Activated CD4-positive, alpha-beta T cell treated with anti-CD3 and anti-CD28 coated beads, Interleukin-2, Interleukin-4, amounts not matched to agents 100 ng/mL and 50 ng/mL, durations not matched to agents 16 hours and 8 hours (primary cell): ENCODE data around the gene CYB5R3.

Source experiments
- DNase-seq: peaks from one replicate; pipeline ENCODE4 v3.0.0-alpha.2; 2020; ENCODE audit warnings: low spot score

CYB5R3 gene

DNA sequence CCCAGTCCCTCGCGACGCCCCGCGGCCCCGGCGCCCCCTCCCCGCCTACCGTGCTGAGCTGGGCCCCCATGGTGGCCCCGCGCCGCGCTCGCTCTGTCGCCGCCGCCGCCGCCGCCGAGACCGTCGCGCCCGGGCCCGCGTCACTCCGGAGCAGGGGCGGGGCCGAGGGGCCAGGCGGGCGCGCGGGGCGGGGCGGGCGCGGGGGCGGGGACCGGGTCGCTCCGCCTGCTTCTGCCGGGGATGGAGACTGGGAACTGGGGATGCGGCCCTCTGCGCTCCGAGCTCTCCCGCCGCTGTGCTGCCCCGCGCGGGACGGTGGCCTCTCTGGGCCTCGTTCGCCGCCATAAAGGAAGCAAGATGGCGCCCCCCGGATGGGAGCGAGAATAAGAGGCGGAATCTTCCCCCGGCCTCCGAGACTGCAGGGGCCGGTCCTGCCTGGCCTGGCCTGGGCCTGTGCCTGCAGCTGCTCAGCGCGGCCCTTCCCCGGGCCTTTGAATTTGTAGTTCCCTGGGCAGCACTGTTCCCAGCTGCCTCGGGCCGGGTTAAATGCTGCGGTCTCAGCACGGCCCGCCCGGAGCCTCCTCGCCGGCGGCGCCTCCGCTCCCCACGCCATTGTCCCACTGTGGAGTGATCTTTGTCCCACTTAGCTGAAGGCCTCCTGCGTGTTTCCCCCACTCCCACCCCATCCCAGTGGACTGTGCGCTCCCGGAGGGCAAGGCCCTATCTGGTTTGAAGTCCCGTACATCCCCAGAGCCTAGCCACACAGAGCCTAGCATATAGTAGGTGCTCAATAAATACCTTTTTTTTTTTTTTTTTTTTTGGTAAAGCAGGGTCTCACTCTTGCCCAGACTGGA, at the start of gene CYB5R3:
TSS of gene CYB5R3 (minus strand) at position 147 of the 854 bp plus-strand sequence. CDS start at position 70, 77 bp downstream.
- peak; percentile 73 for DNase-seq

DNA sequence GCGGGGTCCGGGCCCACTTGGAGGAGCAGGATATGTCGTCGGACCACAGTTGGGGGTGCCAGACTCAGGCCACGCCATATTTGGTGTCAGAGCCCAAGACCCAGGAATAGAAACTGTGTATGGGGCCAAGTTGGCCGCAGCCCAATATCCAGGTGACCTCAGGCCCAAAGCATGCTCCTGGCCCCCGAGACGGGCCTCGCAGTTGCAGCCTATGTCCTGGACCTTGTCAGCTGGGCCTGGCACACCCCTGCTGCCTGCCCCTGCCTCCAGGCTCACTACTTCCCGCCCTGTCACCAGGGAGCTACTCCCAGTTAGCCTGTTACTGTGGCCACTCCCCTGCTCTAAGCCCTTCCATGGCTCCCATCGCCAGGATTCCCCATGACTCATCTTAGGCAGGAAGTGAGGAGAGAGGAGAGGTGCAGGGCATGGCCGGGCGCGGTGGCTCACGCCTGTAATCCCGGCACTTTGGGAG, 48.4 kb upstream of the CYB5R3 start:
- DNase-seq, result no peak

DNA sequence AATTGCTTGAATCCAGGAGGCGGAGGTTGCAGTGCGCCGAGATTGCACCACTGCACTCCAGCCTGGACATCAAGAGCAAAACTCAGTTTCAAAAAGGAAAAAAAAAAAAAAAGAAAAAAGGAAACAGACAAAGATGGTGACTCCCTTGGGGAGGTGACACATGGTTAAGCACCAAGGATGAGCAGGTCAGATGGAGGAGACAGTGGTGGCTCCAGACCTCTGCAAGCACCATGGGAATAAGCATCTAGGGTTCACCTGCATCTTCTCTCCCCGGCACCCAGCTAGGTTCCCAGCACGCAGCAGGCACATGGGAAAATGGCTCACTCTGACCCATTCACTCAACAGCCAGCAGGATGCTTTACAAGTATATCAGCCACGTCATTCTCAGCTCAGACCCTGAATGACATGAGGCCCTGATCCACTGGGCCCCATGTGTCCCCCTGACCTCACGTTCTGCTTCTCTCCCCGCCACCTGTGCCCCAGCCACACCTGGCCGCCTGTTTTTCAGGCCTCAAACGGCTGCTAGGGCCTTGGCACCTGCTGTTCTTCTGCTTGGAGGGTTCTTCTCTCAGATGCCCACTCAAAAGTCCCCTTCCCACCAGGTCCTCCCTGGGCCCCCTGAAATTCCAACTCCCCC, 47.3 kb upstream of the CYB5R3 start:
- DNase-seq, result no peak

DNA sequence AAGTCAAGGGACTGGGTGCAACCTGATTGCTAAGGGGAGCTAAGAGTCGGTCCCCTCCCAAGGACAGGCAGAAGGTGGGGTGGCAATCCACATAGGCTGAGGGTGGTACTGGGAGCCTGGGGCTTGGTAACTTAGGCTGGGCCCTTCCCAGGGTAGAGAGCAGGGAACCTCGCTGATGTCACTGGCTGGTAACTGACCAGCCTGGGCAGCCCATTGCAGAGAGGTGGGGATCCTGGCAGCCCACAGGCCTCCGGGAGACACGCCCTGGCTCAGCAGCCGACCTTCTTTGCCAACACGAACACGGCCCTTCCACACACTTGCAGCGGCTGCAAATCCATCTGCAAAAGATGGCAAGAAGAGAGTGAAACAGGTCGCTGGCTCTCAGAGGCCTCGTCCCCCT, 46.1 kb upstream of the CYB5R3 start:
- no peak for DNase-seq

DNA sequence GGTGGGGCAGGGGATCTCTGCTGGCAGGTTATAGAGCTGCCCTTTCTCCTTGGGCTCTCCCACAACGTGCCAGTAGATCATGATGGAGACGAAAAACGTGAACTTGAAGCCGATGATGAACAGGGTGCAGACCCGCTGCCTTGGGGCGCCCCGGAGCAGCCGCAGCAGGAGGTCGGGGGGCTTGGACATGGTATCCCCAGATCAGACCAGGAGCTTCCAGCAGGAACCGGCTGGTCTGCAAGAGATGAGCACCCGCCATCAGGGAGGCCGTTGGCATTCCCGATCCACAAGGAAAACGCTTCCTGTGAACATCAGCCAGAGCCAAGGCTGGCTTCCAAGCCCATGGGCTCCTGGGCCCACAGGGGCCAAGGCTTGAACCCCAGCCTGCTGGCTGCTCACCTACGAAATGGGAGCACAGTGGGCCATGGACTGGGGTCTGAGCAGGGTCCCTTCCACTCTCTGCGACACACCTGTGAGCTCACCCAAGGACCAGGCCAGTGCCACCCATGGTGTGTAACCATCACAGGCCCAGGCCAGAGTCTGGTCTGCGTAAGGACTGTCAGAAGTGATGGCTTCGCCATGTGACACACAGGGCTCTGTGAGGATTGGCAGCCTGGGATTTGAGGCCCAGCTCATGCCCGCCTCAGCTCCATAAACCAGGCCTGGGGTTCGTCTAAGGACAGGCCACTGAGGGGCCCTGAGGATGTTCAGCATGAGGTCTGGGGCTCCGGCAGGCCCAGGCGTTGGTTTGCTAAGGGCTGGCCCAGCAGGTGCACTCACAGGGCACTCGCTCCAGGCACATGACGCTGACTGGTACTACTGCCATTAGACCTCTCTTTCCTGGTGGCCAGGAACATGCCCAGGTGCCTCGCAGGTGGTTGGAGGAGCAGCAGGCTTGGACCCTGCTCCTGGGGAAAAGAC, 44.8 kb upstream of the CYB5R3 start:
- DNase-seq, result no peak

DNA sequence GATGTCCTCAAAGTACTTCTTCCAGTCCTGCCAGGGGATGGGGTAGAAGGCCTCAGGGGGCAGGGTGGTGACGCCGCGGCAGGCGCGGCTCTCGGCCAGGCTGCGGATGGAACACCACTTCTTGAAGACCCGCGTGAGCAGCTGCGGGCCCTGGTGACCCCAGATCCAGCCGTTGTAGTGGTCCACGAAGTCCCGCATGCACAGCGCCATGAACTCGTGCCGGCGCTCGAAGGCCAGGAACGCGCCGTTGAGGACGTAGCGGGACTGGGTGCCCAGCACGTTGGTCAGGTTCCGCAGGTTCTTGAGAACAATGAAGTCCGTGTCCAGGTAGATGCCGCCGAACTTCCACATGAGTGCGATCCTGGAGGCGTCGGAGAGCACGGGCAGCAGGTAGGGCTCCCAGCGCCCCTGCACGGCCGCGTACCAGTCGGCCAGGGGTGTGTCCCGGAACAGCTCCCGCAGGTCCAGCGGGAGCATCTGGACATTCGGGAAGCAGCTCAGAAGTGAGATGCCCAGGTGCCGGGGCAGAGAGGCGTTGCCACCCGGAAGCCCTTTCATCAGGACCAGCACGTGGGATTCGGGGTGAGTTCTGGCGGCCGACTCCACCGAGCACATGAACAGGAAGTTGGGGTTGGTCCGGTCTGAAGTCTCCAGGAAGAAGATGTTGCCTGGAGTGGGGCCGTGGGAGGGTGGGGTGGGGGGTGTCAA, 44.0 kb upstream of the CYB5R3 start:
- no peak for DNase-seq

DNA sequence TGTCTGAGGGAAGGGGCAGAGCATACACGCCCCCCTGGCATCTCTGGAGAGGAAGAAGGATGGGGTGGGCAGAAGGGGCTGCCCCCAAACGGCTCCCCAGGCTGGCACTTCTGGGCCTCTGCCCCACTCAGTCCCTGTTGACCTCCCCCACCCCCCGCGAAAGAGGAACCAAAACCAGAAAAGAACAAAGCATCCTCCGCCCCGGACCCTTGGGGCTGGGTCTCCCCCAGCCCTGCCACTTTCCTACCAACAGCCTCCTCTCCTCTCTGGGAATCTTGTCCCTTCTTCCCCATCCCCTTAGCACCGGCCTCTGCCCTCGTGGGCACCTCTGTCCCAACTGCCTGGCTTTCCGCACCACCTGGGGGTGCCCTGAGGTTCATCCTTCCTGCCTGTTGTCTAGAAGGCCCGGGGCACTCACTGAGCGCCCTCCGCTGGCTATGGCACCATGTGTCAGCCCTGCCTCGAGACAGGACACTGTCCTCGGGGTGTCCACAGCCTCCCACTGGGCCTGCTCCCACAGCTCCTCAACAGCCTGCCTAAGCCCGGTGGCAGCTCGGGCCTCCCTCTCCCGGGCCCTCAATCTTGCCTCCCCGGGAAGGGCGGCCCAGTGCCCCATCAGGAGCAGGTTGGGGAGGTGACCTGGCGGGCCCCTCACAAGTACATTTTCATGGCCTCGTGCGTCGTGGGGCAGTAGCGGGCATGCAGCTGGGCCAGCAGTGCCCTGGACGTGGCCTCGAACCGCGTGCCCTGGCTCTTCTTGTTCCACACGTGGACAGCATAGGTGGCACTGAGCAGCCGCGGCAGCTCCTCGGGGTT, 43.3 kb upstream of the CYB5R3 start:
- no peak for DNase-seq

DNA sequence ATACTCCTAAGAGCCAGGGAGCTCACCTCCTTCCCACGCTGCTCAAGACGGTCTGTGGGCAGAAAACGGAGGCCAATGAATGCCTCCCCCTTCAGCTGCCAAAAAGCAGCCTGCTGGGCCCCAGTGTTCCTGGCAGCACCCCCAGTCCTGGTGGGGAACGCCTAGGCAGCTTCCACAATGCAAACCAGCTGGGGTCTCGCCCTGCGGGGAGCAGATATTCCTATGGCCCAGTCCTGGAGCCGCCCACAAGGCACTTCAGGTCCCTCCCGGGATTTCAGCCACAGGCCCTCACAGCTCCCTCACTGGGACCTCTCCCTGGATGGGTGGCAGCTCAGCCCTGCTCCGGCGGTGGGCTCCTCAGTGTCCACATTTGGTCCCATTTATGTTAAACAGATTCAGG, 42.2 kb upstream of the CYB5R3 start:
- no peak for DNase-seq

DNA sequence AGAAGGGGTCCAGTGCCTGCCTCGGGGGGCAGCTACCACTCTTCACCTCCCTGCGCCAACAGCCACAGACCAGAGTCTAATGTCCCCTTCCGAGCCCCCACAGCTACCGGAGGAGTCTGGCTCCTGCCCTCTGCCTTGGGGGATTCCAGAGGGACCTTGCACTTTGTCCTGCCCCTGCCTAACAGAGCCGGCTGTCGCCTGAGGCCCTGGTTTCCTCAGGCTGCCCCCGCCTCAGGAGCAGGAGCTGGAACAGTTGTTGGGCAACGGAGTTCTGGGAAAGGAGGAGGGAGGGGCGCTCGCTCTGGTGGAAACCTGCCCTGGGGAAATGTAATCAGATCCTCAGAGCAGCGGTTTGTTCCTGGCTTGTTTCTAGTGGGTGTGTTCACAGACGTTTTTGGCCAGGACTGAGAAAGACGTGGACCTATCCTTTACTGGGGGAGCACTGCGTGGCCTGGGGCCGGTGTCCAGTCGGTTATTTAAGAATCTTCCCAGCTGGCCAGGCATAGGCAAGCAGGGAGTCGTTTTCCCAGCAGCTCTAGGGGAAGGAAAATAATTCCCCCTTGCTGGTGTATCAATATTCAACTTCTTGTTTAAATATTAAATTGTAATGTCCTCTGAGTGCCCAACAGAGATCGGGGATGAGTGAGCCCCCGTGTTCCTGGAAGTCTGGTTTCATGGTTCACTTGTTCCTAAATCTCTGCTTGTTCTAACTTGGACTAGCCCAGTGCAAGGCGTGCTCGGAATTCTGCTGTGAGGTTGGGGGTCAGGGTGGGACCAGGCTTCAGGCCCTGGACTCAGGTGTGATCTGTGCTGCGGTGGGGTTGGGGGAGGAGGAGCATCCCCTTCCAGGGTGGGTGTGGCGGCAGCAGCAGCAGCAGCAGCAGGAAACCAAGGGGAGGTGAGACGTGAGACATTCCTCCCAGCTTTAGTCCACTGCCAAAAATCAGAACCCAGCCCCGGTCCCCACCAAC, 39.3 kb upstream of the CYB5R3 start:
- DNase-seq, result no peak

DNA sequence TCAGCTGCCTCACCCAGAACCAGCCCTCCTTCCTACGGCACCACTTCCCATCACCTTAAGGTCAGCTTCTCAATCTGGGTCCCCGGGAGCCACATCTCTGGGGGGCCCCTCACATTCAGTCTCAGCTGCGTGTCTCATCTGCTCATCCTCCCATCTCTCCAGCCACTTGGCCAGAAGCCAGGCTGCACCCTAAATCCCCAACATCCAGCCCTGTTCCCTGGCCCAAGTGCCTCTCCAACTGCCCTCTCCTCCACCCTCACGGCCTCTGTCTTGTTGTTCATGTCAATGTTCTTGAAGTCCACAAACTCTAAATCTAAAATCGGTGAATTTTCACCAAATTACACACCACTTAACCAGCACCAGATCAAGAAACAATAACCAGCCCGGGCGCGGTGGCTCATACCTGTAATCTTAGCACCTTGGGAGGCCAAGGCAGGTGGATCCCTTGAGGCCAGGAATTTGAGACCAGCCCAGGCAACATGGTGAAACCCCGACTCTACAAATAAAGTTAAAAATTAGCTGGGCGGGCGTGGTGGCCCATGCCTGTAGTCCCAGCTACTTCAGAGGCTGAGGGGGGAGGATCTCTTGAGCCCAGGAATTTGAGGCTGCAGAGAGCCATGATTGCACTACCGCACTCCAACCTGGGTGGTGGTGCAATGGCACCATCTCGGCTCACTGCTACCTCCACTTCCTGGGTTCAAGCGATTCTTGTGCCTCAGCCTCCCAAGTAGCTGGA, 37.7 kb upstream of the CYB5R3 start:
- DNase-seq, result no peak

DNA sequence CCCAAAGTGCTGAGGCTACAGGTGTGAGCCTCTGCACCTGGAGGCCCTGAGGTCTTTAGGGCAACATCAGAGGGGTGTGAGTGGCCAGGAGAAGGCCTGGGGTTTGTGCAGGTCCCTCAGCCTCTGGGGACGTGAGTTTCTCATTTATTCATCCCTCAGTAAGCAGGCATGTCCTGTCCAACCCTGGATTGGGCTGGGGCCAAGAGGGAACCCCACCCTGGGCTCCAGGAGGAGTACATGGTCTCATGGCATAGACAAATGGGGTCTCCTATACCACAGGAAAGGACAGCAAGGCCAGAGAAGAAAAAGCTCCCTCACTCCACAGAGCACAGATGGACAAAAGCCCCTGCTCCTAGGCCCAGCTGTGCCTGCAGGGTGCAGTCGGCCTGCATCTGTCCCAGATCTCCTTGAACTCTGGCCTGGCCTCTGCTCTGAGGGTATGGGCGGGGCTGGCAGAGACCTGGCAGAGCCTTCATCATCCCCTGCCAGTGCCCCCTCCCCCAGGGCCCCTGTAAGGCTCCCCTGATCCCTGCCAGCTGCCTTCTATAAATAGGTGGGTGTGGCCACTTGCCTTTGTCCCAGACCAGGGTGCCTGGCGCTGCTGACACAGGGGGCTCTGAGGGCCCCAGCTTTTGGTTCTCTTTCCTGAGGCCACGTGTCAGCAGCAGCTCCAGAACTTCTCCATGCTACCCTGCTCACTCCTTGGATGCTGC, 36.9 kb upstream of the CYB5R3 start:
- no peak for DNase-seq

DNA sequence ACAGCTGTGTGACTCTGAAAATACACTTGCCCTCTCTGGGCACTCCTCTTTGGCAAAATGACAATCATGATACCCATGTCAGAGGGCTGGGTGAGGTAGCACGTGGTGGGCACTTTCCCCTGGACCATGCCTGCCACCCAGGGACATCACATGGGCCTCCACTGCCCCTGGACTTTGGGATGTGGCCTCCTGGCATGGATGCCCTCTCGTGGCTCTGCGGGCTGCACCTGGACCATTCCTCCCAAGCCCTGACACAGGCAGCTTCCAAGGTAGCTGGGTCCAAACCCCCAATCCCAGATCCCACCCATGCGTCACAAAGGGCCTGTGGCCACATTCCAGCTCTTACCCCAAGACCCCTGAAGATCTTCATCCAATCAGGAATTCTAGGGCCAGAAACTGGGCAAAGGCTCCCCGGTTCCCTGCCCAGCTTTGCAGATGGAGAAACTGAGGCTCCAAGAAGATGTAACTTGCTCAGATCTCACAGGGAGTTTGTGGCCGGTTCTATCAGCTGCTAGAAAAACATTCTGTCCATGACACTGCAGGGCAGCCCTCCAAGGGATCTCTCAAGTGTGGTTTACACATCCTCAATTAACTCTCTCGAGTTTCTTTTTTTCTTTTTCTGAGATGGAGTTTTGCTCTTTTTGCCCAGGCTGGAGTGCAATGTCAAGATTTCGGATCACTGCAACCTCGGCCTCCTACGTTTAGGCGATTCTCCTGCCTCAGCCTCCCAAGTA, 35.4 kb upstream of the CYB5R3 start:
- no peak for DNase-seq

DNA sequence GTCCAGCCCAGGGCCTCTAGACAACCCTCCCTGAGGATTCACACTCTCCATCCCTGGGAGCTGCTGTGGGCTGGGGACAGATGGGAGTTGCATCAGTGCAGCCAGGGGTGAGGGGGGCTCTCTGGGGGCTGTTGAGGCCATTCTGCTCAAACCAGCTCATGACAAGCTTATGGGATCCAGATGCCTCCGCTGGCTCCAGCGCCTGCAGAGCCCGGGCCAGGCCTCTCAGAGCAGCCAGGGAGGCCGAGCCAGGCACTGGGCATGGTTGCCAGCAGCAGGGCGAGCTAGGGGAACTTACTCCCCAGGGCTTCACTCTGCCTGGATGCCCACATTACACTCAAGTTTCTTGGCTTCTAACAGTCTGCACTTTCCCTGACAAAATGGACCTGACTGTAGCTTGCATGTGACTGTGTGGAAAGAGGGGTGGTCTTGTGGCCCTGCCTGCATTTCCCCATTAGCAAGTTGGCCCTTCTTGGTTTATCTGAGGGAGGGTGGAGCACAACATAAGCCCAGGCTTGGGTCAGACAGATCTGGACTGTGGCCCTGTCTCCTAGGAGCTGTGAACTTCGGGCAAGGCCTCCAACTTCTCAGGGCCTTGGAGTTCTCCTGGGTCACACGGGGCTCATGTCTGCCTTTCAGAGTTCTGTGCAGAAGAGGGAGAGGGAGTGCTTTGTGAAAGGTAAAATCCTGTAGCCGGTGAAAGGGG, 34.5 kb upstream of the CYB5R3 start:
- no peak for DNase-seq

DNA sequence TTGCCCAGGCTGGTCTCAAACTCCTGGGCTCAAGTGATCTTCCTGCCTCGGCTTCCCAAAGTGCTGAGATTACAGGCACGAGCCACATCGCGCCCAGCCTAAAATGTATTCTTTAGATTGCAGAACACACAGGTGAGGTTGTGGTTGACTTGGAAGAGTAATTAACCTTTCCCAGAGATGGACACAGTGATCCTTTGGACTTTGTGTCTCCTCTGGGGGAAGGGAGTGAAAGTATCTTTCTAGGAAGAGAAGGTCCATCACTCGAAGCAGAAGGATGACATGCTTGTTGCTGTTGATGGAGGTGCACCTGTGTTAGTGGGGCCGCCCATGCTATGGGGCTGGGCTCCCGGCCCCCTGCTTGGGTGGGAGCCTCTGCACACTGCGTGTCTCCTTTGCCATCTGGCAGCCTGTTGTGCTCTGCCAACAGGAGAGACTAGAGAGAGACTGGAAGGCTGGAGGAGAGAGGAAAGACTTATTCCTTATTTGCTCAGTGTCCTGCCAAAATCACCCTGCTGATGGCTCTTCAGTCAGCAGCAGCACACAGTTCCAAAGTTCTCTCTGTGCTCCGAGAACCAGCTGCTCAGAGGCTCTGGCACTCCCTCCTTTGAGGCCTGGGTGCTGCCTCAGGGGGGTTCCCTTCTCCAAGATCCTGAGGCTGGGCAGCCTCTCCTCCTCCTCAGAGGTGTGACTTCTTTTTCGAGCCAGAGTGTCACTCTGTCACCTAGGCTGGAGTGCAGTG, 33.1 kb upstream of the CYB5R3 start:
- no peak for DNase-seq

DNA sequence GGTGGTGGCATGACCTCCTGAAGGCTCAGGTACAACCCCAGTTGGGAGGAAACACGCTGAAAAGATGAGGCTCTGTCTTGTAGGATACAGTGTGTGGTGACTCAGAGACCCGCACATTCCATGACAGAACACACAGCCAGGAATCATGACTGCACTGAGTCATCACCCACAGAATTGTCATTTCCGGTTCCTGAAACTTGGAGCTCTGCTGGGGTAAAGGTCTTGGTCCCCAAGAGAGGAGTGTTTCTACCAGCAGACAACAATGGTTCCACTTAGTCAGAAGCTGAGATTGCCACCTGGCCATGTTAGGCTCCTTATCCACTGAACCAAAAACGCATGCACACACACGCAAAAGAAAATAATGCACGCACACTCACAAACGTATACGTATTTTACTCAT, 31.5 kb upstream of the CYB5R3 start:
- no peak for DNase-seq

DNA sequence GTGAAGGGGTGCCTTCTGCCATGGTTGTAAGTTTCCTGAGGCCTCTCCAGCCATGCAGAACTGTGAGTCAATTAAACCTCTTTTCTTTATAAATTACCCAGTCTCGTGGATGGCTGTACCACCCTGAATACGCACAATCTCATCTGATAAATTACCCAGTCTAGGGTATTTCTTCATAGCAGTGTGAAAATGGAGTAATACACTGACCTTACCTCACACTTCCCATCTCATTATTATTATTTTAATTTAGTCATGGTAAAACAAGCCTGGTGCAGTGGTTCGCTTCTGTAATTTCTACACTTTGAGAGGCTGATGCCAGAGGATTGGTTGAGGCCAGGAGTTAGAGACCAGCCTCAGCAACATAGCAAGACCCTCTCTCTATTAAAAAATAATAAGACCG, 30.5 kb upstream of the CYB5R3 start:
- no peak for DNase-seq
